Stimulated activated CD4-positive, alpha-beta T cell treated with anti-CD3 and anti-CD28 coated beads, Interleukin-15, amount 100 ng/mL, for 1 hour (primary cell): Measurements from ENCODE around the gene ZNF550.

ENCODE experiments used
- DNase-seq, 2 donors: peaks; one replicate each; pipeline ENCODE4 v3.0.0-alpha.2; 2020; ENCODE audit warnings: low read depth in 1 of 2, low spot score in 1 of 2

The ZNF550 gene

GRCh38 chr19:57559404-57560025 lies at the start of gene ZNF550:
TSS of gene ZNF550 (minus strand) at chr19:57559863. CDS start at chr19:57559682, 181 bp downstream.
- DNase-seq, result peak; percentile 74 to 81

- no peak for DNase-seq
Observed at GRCh38 chr19:57606931-57607330, 47.3 kb upstream of the ZNF550 start.

GRCh38 chr19:57599761-57600383 lies 40.2 kb upstream of the ZNF550 start, which contains the start of gene ZNF530:
TSS of gene ZNF530 (plus strand) at chr19:57599885. CDS start at chr19:57604346, 4,461 bp downstream.
- peak; percentile 69 to 77 for DNase-seq

GRCh38 chr19:57599377-57599760 lies 39.7 kb upstream of the ZNF550 start:
- no peak for DNase-seq

GRCh38 chr19:57587529-57587928 lies 27.9 kb upstream of the ZNF550 start:
- DNase-seq, result no peak

GRCh38 chr19:57583521-57584416 lies 24.1 kb upstream of the ZNF550 start, which contains the start of gene ZIK1:
TSS of gene ZIK1 (plus strand) at chr19:57584145. CDS start at chr19:57584357, 212 bp downstream.
- peak; percentile 68 to 76 for DNase-seq

GRCh38 chr19:57583104-57583520 lies 23.4 kb upstream of the ZNF550 start:
- DNase-seq, result no peak

GRCh38 chr19:57578487-57579205 lies 19.0 kb upstream of the ZNF550 start, which contains the start of gene ZNF416:
TSS of gene ZNF416 (minus strand) at chr19:57578911. CDS start at chr19:57578704, 207 bp downstream.
- DNase-seq, result peak; percentile 81 to 88

GRCh38 chr19:57576661-57577060 lies 17.0 kb upstream of the ZNF550 start:
- DNase-seq, result no peak

GRCh38 chr19:57572415-57572947 lies 12.8 kb upstream of the ZNF550 start:
- no peak for DNase-seq

GRCh38 chr19:57570707-57571106 lies 11.0 kb upstream of the ZNF550 start:
- no peak for DNase-seq

- DNase-seq, result no peak
Observed at GRCh38 chr19:57566396-57567265, 7.0 kb upstream of the ZNF550 start.

GRCh38 chr19:57563547-57563946 lies 3.9 kb upstream of the ZNF550 start:
- DNase-seq, result no peak

- DNase-seq, result no peak
Observed at GRCh38 chr19:57560049-57560491, 407 bp upstream of the ZNF550 start.

- no peak for DNase-seq
Observed at GRCh38 chr19:57559008-57559403, 657 bp downstream of the ZNF550 start.

- DNase-seq, result no peak
Observed at GRCh38 chr19:57558525-57558924, 1.1 kb downstream of the ZNF550 start.

GRCh38 chr19:57557659-57558058 lies 2.0 kb downstream of the ZNF550 start:
- DNase-seq, result no peak

- no peak for DNase-seq
Observed at GRCh38 chr19:57552432-57552831, 7.2 kb downstream of the ZNF550 start.

GRCh38 chr19:57546513-57546912 lies 13.2 kb downstream of the ZNF550 start:
- DNase-seq, result no peak
